WTC11 (cell line): ENCODE data around the gene ALS2CL. TPM values are rescaled to one million over a fixed set of nuclear protein-coding genes. Genes with fewer than 3 reads are reported as not detected.

Experiments
- ATAC-seq: fragments of 200-7000 bp; cut with Tn5 transposase; 2 replicates; pipeline ENCODE4 v1.10.0; 2021; ENCODE audit warnings: mild to moderate bottlenecking, moderate library complexity
- CTCF ChIA-PET: fragments of 300-600 bp; sonication (Branson Sonifier 250); formaldehyde crosslinking; loops from one replicate; lab custom pipeline; 2021; ENCODE audit warnings: antibody characterized with exemption; lab: Charles Lee
- POLR2A ChIA-PET: fragments of 350-600 bp; sonication (Branson Sonifier 250); formaldehyde crosslinking; loops from one replicate; lab custom pipeline; 2021; ENCODE audit warnings: antibody characterized with exemption; lab: Charles Lee
- DNase-seq: peaks from one replicate; pipeline ENCODE4 v3.0.0; 2021; ENCODE audit warnings: low spot score
- H3K27ac Mint-ChIP-seq: 2 replicates; pipeline ENCODE4 v1.8.0; 2021; ENCODE audit warnings: mixed read lengths
- H3K27me3 Mint-ChIP-seq: 2 replicates; pipeline ENCODE4 v1.8.0; 2021; ENCODE audit warnings: low read depth, mild to moderate bottlenecking, moderate library complexity, mixed read lengths
- H3K36me3 Mint-ChIP-seq: 2 replicates; pipeline ENCODE4 v1.8.0; 2021; ENCODE audit warnings: mixed read lengths
- H3K4me1 Mint-ChIP-seq: 2 replicates; pipeline ENCODE4 v1.8.0; 2022; ENCODE audit warnings: mixed read lengths
- H3K4me3 Mint-ChIP-seq: 2 replicates; pipeline ENCODE4 v1.8.0; 2021; ENCODE audit warnings: mild to moderate bottlenecking, moderate library complexity, mixed read lengths
- H3K9me3 Mint-ChIP-seq: 2 replicates; pipeline ENCODE4 v1.8.0; 2021; ENCODE audit warnings: mixed read lengths
- EMX1 ChIP-seq: fragments of 250-450 bp; sonication (Bioruptor Pico); IDR thresholded peaks from 2 replicates; pipeline ENCODE4 v1.8.0; 2021; ENCODE audit warnings: mild to moderate bottlenecking
- ESRRA ChIP-seq: sonication (generic); formaldehyde crosslinking; IDR thresholded peaks from 2 replicates; pipeline ENCODE4 v1.8.1; 2022; ENCODE audit warnings: mild to moderate bottlenecking, missing genetic modification reagents, borderline replicate concordance
- FOXJ3 ChIP-seq: sonication (generic); formaldehyde crosslinking; IDR thresholded peaks from 2 replicates; pipeline ENCODE4 v1.9.0; 2021; ENCODE audit warnings: missing genetic modification reagents, mild to moderate bottlenecking, borderline replicate concordance
- FOXP1 ChIP-seq: sonication (generic); formaldehyde crosslinking; IDR thresholded peaks from 2 replicates; pipeline ENCODE4 v1.8.0; 2022; ENCODE audit warnings: missing genetic modification reagents, mild to moderate bottlenecking, moderate library complexity, borderline replicate concordance
- JUN ChIP-seq: sonication (generic); formaldehyde crosslinking; IDR thresholded peaks from 2 replicates; pipeline ENCODE4 v1.8.0; 2023; ENCODE audit warnings: mild to moderate bottlenecking, missing genetic modification reagents
- MXD4 ChIP-seq: fragments of 250-450 bp; sonication (Bioruptor Pico); IDR thresholded peaks from 2 replicates; pipeline ENCODE4 v1.8.0; 2021; ENCODE audit warnings: mild to moderate bottlenecking, moderate library complexity, borderline replicate concordance
- NFATC4 ChIP-seq: fragments of 250-450 bp; sonication (Bioruptor Pico); IDR thresholded peaks from 2 replicates; pipeline ENCODE4 v1.9.0; 2021; ENCODE audit warnings: mild to moderate bottlenecking
- NFE2L1 ChIP-seq: sonication (generic); formaldehyde crosslinking; IDR thresholded peaks from 2 replicates; pipeline ENCODE4 v1.8.1; 2023; ENCODE audit warnings: missing genetic modification reagents
- SMAD4 ChIP-seq: sonication (generic); formaldehyde crosslinking; IDR thresholded peaks from 2 replicates; pipeline ENCODE4 v1.8.0; 2022; ENCODE audit warnings: mild to moderate bottlenecking, missing genetic modification reagents
- TCF7 ChIP-seq: sonication (generic); formaldehyde crosslinking; IDR thresholded peaks from 2 replicates; pipeline ENCODE4 v1.8.0; 2022; ENCODE audit warnings: mild to moderate bottlenecking, low read depth, missing genetic modification reagents, moderate library complexity
- TEAD4 ChIP-seq: sonication (generic); formaldehyde crosslinking; IDR thresholded peaks from 2 replicates; pipeline ENCODE4 v1.8.0; 2022; ENCODE audit warnings: mild to moderate bottlenecking, missing genetic modification reagents
- total RNA-seq: library from RNA; stranded (reverse); gene quantifications from 3 replicates; pipeline ENCODE4 v1.2.3, GENCODE V29; 2021
- TF ChIP-seq, protein P1 (sequence below): sonication (generic); formaldehyde crosslinking; IDR thresholded peaks from 2 replicates; pipeline ENCODE4 v1.8.1; 2022; ENCODE audit warnings: mild to moderate bottlenecking, missing genetic modification reagents, moderate library complexity, borderline replicate concordance
- TF ChIP-seq, protein P2 (sequence below): sonication (generic); formaldehyde crosslinking; IDR thresholded peaks from 2 replicates; pipeline ENCODE4 v1.8.1; 2022; ENCODE audit warnings: low read depth, mild to moderate bottlenecking, moderate library complexity, missing genetic modification reagents, borderline replicate concordance
- TF ChIP-seq, protein P3 (sequence below): fragments of 250-450 bp; sonication (Bioruptor Pico); IDR thresholded peaks from 2 replicates; pipeline ENCODE4 v1.8.0; 2021; ENCODE audit warnings: mild to moderate bottlenecking
- TF ChIP-seq, protein P4 (sequence below): sonication (generic); formaldehyde crosslinking; IDR thresholded peaks from 2 replicates; pipeline ENCODE4 v1.8.0; 2023; ENCODE audit warnings: missing genetic modification reagents
- TF ChIP-seq, protein P5 (sequence below): fragments of 200-600 bp; IDR thresholded peaks from 2 replicates; pipeline ENCODE4 v1.8.0; 2022; ENCODE audit warnings: antibody characterized with exemption
- TF ChIP-seq, protein P6 (sequence below): sonication (generic); formaldehyde crosslinking; IDR thresholded peaks from 2 replicates; pipeline ENCODE4 v1.8.0; 2023; ENCODE audit warnings: missing genetic modification reagents, mild to moderate bottlenecking, borderline replicate concordance
- TF ChIP-seq, protein P7 (sequence below): fragments of 250-450 bp; sonication (Bioruptor Pico); IDR thresholded peaks from 2 replicates; pipeline ENCODE4 v2.1.2; 2022; ENCODE audit warnings: mild to moderate bottlenecking, moderate library complexity

Gene ALS2CL
- total RNA-seq, 1 experiment from 2014 or later, result 12.6 TPM

DNA sequence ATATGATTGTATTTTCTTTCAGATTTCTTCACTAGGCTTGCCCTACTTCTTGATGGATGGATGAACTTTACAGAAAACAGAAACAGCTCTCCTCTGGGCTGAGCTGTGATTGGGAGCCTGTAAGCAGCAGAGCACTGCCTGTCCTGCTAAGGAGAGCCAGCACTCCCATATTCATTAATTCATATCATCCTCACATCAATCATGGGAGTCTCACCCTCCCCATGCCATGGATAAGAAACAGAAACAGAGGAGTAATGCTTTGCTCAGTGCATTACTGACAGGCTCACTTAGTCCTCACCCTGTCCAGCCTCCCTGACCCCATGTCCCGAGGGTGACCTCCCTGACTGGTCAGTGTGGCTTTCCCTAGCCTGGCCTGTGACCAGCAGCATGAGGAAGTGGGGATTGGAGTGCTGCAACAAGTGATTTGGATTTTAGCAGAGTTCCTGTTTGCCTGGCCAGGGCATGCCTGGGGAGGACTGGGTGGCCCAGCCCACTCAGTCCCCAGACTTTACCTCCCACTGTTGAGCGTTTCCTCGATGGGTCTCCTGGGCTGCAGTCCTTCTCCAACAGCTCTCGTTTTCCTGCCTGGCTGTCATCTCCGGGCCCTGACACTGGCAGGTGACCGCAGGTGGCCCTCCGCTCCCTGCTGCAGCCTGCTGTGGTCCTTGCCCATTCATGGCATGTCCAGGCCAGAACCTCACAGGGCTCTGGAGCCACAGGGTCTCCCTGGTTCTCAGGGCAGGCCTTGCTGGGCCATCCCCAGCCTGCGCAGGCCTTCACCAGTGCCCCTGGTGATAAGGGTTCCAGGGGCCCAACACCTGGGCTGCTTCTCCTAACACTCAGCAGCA, 6.4 kb upstream of the ALS2CL start:
- DNase-seq (no peak), ATAC-seq (no peak)
- peaks cover 6% of the 10 kb centered on the region for H3K4me1 Mint-ChIP-seq
- no peaks in the 10 kb centered on the region for H3K9me3 Mint-ChIP-seq
- no peak overlapping the region for H3K27ac Mint-ChIP-seq
- TF ChIP-seq, protein P1, sequence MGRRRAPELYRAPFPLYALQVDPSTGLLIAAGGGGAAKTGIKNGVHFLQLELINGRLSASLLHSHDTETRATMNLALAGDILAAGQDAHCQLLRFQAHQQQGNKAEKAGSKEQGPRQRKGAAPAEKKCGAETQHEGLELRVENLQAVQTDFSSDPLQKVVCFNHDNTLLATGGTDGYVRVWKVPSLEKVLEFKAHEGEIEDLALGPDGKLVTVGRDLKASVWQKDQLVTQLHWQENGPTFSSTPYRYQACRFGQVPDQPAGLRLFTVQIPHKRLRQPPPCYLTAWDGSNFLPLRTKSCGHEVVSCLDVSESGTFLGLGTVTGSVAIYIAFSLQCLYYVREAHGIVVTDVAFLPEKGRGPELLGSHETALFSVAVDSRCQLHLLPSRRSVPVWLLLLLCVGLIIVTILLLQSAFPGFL (CRISPR knock-in tag), result no peak
- TF ChIP-seq, protein P2, sequence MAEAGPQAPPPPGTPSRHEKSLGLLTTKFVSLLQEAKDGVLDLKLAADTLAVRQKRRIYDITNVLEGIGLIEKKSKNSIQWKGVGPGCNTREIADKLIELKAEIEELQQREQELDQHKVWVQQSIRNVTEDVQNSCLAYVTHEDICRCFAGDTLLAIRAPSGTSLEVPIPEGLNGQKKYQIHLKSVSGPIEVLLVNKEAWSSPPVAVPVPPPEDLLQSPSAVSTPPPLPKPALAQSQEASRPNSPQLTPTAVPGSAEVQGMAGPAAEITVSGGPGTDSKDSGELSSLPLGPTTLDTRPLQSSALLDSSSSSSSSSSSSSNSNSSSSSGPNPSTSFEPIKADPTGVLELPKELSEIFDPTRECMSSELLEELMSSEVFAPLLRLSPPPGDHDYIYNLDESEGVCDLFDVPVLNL (CRISPR knock-in tag), result no peak
- TF ChIP-seq, protein P3, sequence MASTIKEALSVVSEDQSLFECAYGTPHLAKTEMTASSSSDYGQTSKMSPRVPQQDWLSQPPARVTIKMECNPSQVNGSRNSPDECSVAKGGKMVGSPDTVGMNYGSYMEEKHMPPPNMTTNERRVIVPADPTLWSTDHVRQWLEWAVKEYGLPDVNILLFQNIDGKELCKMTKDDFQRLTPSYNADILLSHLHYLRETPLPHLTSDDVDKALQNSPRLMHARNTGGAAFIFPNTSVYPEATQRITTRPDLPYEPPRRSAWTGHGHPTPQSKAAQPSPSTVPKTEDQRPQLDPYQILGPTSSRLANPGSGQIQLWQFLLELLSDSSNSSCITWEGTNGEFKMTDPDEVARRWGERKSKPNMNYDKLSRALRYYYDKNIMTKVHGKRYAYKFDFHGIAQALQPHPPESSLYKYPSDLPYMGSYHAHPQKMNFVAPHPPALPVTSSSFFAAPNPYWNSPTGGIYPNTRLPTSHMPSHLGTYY (CRISPR knock-in tag), result no peak
- TF ChIP-seq ESRRA (no peak), SMAD4 (CRISPR knock-in tag) (no peak), NFE2L1 (CRISPR knock-in tag) (no peak), TEAD4 (CRISPR knock-in tag) (no peak), TCF7 (CRISPR knock-in tag) (no peak), MXD4 (CRISPR knock-in tag) (no peak), JUN (CRISPR knock-in tag) (no peak), FOXJ3 (no peak), NFATC4 (no peak), EMX1 (no peak), FOXP1 (CRISPR knock-in tag) (no peak)
- TF ChIP-seq, protein P4, sequence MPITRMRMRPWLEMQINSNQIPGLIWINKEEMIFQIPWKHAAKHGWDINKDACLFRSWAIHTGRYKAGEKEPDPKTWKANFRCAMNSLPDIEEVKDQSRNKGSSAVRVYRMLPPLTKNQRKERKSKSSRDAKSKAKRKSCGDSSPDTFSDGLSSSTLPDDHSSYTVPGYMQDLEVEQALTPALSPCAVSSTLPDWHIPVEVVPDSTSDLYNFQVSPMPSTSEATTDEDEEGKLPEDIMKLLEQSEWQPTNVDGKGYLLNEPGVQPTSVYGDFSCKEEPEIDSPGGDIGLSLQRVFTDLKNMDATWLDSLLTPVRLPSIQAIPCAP, result no peak
- TF ChIP-seq, protein P5, sequence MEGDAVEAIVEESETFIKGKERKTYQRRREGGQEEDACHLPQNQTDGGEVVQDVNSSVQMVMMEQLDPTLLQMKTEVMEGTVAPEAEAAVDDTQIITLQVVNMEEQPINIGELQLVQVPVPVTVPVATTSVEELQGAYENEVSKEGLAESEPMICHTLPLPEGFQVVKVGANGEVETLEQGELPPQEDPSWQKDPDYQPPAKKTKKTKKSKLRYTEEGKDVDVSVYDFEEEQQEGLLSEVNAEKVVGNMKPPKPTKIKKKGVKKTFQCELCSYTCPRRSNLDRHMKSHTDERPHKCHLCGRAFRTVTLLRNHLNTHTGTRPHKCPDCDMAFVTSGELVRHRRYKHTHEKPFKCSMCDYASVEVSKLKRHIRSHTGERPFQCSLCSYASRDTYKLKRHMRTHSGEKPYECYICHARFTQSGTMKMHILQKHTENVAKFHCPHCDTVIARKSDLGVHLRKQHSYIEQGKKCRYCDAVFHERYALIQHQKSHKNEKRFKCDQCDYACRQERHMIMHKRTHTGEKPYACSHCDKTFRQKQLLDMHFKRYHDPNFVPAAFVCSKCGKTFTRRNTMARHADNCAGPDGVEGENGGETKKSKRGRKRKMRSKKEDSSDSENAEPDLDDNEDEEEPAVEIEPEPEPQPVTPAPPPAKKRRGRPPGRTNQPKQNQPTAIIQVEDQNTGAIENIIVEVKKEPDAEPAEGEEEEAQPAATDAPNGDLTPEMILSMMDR, result no peak
- TF ChIP-seq, protein P6, sequence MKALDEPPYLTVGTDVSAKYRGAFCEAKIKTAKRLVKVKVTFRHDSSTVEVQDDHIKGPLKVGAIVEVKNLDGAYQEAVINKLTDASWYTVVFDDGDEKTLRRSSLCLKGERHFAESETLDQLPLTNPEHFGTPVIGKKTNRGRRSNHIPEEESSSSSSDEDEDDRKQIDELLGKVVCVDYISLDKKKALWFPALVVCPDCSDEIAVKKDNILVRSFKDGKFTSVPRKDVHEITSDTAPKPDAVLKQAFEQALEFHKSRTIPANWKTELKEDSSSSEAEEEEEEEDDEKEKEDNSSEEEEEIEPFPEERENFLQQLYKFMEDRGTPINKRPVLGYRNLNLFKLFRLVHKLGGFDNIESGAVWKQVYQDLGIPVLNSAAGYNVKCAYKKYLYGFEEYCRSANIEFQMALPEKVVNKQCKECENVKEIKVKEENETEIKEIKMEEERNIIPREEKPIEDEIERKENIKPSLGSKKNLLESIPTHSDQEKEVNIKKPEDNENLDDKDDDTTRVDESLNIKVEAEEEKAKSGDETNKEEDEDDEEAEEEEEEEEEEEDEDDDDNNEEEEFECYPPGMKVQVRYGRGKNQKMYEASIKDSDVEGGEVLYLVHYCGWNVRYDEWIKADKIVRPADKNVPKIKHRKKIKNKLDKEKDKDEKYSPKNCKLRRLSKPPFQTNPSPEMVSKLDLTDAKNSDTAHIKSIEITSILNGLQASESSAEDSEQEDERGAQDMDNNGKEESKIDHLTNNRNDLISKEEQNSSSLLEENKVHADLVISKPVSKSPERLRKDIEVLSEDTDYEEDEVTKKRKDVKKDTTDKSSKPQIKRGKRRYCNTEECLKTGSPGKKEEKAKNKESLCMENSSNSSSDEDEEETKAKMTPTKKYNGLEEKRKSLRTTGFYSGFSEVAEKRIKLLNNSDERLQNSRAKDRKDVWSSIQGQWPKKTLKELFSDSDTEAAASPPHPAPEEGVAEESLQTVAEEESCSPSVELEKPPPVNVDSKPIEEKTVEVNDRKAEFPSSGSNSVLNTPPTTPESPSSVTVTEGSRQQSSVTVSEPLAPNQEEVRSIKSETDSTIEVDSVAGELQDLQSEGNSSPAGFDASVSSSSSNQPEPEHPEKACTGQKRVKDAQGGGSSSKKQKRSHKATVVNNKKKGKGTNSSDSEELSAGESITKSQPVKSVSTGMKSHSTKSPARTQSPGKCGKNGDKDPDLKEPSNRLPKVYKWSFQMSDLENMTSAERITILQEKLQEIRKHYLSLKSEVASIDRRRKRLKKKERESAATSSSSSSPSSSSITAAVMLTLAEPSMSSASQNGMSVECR (CRISPR knock-in tag), result no peak
- TF ChIP-seq, protein P7, sequence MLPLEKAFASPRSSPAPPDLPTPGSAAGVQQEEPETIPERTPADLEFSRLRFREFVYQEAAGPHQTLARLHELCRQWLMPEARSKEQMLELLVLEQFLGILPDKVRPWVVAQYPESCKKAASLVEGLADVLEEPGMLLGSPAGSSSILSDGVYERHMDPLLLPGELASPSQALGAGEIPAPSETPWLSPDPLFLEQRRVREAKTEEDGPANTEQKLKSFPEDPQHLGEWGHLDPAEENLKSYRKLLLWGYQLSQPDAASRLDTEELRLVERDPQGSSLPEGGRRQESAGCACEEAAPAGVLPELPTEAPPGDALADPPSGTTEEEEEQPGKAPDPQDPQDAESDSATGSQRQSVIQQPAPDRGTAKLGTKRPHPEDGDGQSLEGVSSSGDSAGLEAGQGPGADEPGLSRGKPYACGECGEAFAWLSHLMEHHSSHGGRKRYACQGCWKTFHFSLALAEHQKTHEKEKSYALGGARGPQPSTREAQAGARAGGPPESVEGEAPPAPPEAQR (CRISPR knock-in tag), result no peak
- H3K27me3 Mint-ChIP-seq, result peaks cover 27% of the 10 kb centered on the region
- ChIA-PET POLR2A (no interaction called here), CTCF (interaction anchor here (0.5 to 1.0 kb wide), 5 partner anchors 9 to 236 kb away, joined by 3 read pairs; partner anchors contain the start of gene LTF)
- H3K36me3 Mint-ChIP-seq, result no peaks in the 10 kb centered on the region
- no peak overlapping the region for H3K4me3 Mint-ChIP-seq
